Skeletal muscle satellite cell (primary cell): Measurements from ENCODE around the gene HIVEP3.

Experiments used
- H3K27me3 ChIP-seq: 2 replicates; pipeline ENCODE4 v1.7.0; 2013; ENCODE audit warnings: low read length; ENCODE audit not compliant: control insufficient read depth, insufficient read depth
- H3K36me3 ChIP-seq: 2 replicates; pipeline ENCODE4 v1.7.0; 2013; ENCODE audit warnings: mild to moderate bottlenecking, control low read depth, low read length; ENCODE audit not compliant: insufficient read depth
- H3K4me1 ChIP-seq: 2 replicates; pipeline ENCODE4 v1.7.0; 2013; ENCODE audit warnings: low read length; ENCODE audit not compliant: control insufficient read depth, insufficient read depth
- H3K4me2 ChIP-seq: 2 replicates; pipeline ENCODE4 v1.7.0; 2013; ENCODE audit warnings: mild to moderate bottlenecking, low read length
- H3K4me3 ChIP-seq: 2 replicates; pipeline ENCODE4 v1.7.0; 2013; ENCODE audit warnings: low read length
- H3K9ac ChIP-seq: 2 replicates; pipeline ENCODE4 v1.7.0; 2013; ENCODE audit warnings: mild to moderate bottlenecking, low read depth, low read length, moderate library complexity
- H3K9me3 ChIP-seq: replicated peaks from 2 replicates; pipeline ENCODE4 v1.7.0; 2013; ENCODE audit warnings: mild to moderate bottlenecking, control low read depth, low read length

Gene HIVEP3

DNA sequence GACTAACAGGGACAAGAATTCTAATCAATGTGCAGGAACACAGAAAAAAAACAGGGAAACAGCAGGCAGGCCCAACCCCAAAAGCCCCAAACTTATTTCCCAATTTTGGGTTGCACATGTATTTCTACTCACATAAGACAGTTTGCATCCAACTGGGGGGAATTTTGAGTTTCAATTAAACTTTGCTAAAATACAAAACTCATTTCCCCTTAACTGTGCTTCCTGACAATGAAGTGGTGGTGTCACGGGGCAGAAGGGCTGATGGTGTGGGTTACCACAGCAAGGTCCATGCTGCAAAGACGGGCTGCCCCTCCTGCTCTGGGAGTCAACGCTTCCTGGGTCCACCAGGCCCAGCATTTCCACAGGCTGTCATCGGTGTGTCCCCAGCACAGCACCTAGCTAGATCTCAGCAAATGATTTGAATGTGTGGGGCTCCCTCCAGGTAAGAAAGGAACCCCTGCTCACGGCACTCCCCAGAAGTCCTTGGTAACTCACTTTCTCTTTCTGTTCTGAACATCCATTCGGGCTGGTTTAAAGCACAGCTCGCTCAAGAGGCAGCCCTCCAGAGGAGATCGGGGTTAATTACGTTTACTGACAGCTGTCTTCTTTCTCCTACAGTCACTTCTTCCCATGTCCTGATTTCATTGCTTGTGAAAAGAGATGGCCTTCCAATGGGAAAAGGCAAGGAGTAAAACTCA, 27.4 kb downstream of the HIVEP3 start:
- peaks cover 15% of the 10 kb centered on the region for H3K4me1 ChIP-seq
- no peaks in the 10 kb centered on the region for H3K27me3 ChIP-seq
- H3K9me3 ChIP-seq = no peaks in the 10 kb centered on the region
- H3K9ac ChIP-seq = peak overlapping the region; percentile 30
- peak overlapping the region; percentile 79 for H3K4me2 ChIP-seq
- H3K4me3 ChIP-seq = peak overlapping the region; percentile 53
- no peaks in the 10 kb centered on the region for H3K36me3 ChIP-seq

DNA sequence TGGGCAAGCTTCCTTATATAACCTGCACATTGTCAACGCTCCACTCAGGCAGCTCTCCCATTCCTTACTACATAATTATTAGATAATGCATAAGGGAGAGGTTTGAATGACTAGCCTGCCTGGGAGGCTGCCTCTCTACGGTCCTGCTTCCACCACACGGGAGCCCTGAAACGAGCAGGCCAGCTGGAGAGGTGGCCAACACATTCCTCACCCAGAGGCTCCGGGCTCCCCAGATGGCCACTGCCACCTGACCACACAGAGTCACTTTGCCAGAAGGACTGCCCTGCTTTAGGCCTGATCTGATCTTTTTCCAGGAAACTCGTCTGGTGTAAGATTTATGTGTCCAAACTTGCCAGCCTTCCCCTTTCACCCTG, 27.9 kb downstream of the HIVEP3 start:
- H3K4me2 ChIP-seq = peak overlapping the region; percentile 79
- H3K4me3 ChIP-seq = no peak overlapping the region
- peaks cover 15% of the 10 kb centered on the region for H3K4me1 ChIP-seq
- H3K36me3 ChIP-seq = no peaks in the 10 kb centered on the region
- H3K9ac ChIP-seq = no peak overlapping the region
- no peaks in the 10 kb centered on the region for H3K9me3 ChIP-seq
- H3K27me3 ChIP-seq = no peaks in the 10 kb centered on the region

GRCh38 chr1:41889506-41890414, 29.0 kb downstream of the HIVEP3 start:
- H3K9ac ChIP-seq = no peak overlapping the region
- H3K9me3 ChIP-seq = no peaks in the 10 kb centered on the region
- H3K4me2 ChIP-seq = no peak overlapping the region
- H3K4me1 ChIP-seq = peaks cover 15% of the 10 kb centered on the region
- H3K4me3 ChIP-seq = no peak overlapping the region
- H3K36me3 ChIP-seq = no peaks in the 10 kb centered on the region
- H3K27me3 ChIP-seq = no peaks in the 10 kb centered on the region

- Histone ChIP-seq H3K9ac (no peak overlapping the region), H3K4me3 (no peak overlapping the region), H3K4me1 (peaks cover 15% of the 10 kb centered on the region), H3K27me3 (no peaks in the 10 kb centered on the region), H3K36me3 (no peaks in the 10 kb centered on the region), H3K9me3 (no peaks in the 10 kb centered on the region), H3K4me2 (no peak overlapping the region)
Observed at GRCh38 chr1:41888756-41889155, 30.0 kb downstream of the HIVEP3 start.

- Histone ChIP-seq H3K4me2 (no peak overlapping the region), H3K4me1 (peaks cover 13% of the 10 kb centered on the region), H3K9ac (no peak overlapping the region), H3K27me3 (no peaks in the 10 kb centered on the region), H3K36me3 (no peaks in the 10 kb centered on the region), H3K9me3 (no peaks in the 10 kb centered on the region), H3K4me3 (no peak overlapping the region)
Observed at GRCh38 chr1:41887365-41887764, 31.4 kb downstream of the HIVEP3 start.

- no peaks in the 10 kb centered on the region for H3K36me3 ChIP-seq
- no peaks in the 10 kb centered on the region for H3K27me3 ChIP-seq
- no peak overlapping the region for H3K4me2 ChIP-seq
- H3K9me3 ChIP-seq = no peaks in the 10 kb centered on the region
- H3K9ac ChIP-seq = no peak overlapping the region
- H3K4me3 ChIP-seq = no peak overlapping the region
- H3K4me1 ChIP-seq = no peaks in the 10 kb centered on the region
Observed at GRCh38 chr1:41884256-41885230, 34.2 kb downstream of the HIVEP3 start.

DNA sequence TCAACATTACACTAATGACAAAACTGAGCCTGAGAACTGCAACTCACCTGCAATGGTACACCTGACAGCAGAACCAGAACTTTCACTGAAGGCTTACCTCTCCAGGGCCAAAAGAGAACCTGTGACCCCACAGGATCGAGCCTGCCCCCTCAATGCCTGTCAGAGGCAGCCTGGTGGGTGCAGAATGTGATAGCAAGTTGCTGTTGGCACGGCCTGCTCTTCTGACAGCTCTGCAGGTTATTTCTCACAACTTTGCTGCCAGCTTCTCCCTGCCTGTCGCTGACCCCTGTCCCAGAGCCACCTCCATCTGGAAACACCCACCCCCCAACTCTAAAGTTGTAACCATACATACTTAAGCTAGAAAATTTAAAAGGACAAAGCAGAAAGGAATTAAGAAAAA, 35.2 kb downstream of the HIVEP3 start:
- Histone ChIP-seq H3K9ac (no peak overlapping the region), H3K9me3 (no peaks in the 10 kb centered on the region), H3K36me3 (no peaks in the 10 kb centered on the region), H3K27me3 (no peaks in the 10 kb centered on the region), H3K4me1 (no peaks in the 10 kb centered on the region), H3K4me2 (no peak overlapping the region), H3K4me3 (no peak overlapping the region)

GRCh38 chr1:41882486-41882885, 36.2 kb downstream of the HIVEP3 start:
- H3K27me3 ChIP-seq = no peaks in the 10 kb centered on the region
- H3K9ac ChIP-seq = no peak overlapping the region
- H3K4me3 ChIP-seq = no peak overlapping the region

GRCh38 chr1:41882068-41882477, 36.6 kb downstream of the HIVEP3 start:
- H3K4me2 ChIP-seq = no peak overlapping the region
- H3K9me3 ChIP-seq = no peaks in the 10 kb centered on the region
- H3K4me1 ChIP-seq = no peaks in the 10 kb centered on the region
- no peaks in the 10 kb centered on the region for H3K36me3 ChIP-seq
- H3K4me3 ChIP-seq = no peak overlapping the region
- H3K9ac ChIP-seq = no peak overlapping the region
- peaks cover 2% of the 10 kb centered on the region for H3K27me3 ChIP-seq

More at GRCh38 chr1:41882486-41882885, 36.2 kb downstream of the HIVEP3 start:
- H3K9me3 ChIP-seq = no peaks in the 10 kb centered on the region
- no peaks in the 10 kb centered on the region for H3K36me3 ChIP-seq
- H3K4me2 ChIP-seq = no peak overlapping the region
- H3K4me1 ChIP-seq = no peaks in the 10 kb centered on the region

- Histone ChIP-seq H3K4me3 (no peak overlapping the region), H3K9ac (no peak overlapping the region), H3K4me2 (no peak overlapping the region), H3K36me3 (no peaks in the 10 kb centered on the region), H3K4me1 (no peaks in the 10 kb centered on the region), H3K9me3 (no peaks in the 10 kb centered on the region), H3K27me3 (peaks cover 3% of the 10 kb centered on the region)
Observed at GRCh38 chr1:41880950-41881885, 37.5 kb downstream of the HIVEP3 start.
